H1 (cell line): ENCODE data around the gene PLPPR1. TPM values are rescaled to one million over a fixed set of nuclear protein-coding genes. Genes with fewer than 3 reads are reported as not detected.

Experiments used
- CHD2 ChIP-seq: IDR thresholded peaks from 2 replicates; pipeline ENCODE4 v1.6.1; 2012; ENCODE audit warnings: low read length, improper control_type of control experiment
- CTBP2 ChIP-seq: IDR thresholded peaks from 2 replicates; pipeline ENCODE4 v1.7.0; 2011; ENCODE audit warnings: borderline replicate concordance, mild to moderate bottlenecking, moderate library complexity, mixed read lengths, low read length; ENCODE audit not compliant: insufficient read depth, insufficient read length
- JUN ChIP-seq: IDR thresholded peaks from 2 replicates; pipeline ENCODE4 v1.6.1; 2011; ENCODE audit warnings: low read depth, mild to moderate bottlenecking, improper control_type of control experiment, low read length
- POLR2AphosphoS5 ChIP-seq: IDR thresholded peaks from 2 replicates; pipeline ENCODE4 v1.6.1; 2011; ENCODE audit warnings: low read depth, low read length
- POU5F1 ChIP-seq: IDR thresholded peaks from 2 replicates; pipeline ENCODE4 v1.6.1; 2011; ENCODE audit warnings: low read depth, mild to moderate bottlenecking, low read length, moderate library complexity
- SP4 ChIP-seq: IDR thresholded peaks from 2 replicates; pipeline ENCODE4 v1.6.1; 2012; ENCODE audit warnings: low read length, inconsistent platforms
- TBP ChIP-seq: IDR thresholded peaks from 2 replicates; pipeline ENCODE4 v1.6.1; 2011; ENCODE audit warnings: low read depth, low read length, improper control_type of control experiment
- polyA plus RNA-seq, 7 experiments: library from polyadenylated mRNA; depleted of rRNA in 3 of 7; stranded (reverse) in 5 of 7; unstranded in 2 of 7; fragments of >200 nt in 5 of 7; fragments of 200-250 nt in 2 of 7; gene quantifications; 1 replicate in 5 of 7; 2 replicates in 1 of 7; 4 replicates in 1 of 7; pipeline versions ENCODE4 v1.2.1 to v1.2.3, GENCODE V29; 2011 to 2013; ENCODE audit warnings: missing spikeins in 2 of 7, mixed read lengths in 2 of 7
- total RNA-seq: library from RNA; stranded (reverse); fragmentation: NEBNext Ultra II Directional; extraction: Animal tissue kit (Norgen Biotek cat#: 25700); gene quantifications from 2 replicates; pipeline ENCODE4 v1.2.1, GENCODE V29; 2021

Gene PLPPR1
- total and polyA plus RNA-seq, 2 of the 8 experiments (the other 6 are each of a cell fraction or from before 2014, with no cell fraction given), result 1.4 to 1.8 TPM

- TF ChIP-seq TBP (no peak), POLR2AphosphoS5 (no peak), POU5F1 (no peak), CHD2 (no peak), CTBP2 (no peak), JUN (no peak), SP4 (no peak)
- TF ChIP-seq, all 59 proteins: peak for 0
These were observed 305.6 kb downstream of the PLPPR1 start (continued) for GRCh38 chr9:101333926-101334702.
